ENCODE measurements around the gene RPS6KC1. TPM values are rescaled to one million over a fixed set of nuclear protein-coding genes. Genes with fewer than 3 reads are reported as not detected.
"Not testable (repeated sequence)": the region's sequence is repeated elsewhere in the genome, so short reads cannot be mapped to it uniquely, and the experiment has no call there.

The RPS6KC1 gene
- total RNA-seq, 2 donors from 2014 or later: 20.2 to 23.5 TPM

DNA sequence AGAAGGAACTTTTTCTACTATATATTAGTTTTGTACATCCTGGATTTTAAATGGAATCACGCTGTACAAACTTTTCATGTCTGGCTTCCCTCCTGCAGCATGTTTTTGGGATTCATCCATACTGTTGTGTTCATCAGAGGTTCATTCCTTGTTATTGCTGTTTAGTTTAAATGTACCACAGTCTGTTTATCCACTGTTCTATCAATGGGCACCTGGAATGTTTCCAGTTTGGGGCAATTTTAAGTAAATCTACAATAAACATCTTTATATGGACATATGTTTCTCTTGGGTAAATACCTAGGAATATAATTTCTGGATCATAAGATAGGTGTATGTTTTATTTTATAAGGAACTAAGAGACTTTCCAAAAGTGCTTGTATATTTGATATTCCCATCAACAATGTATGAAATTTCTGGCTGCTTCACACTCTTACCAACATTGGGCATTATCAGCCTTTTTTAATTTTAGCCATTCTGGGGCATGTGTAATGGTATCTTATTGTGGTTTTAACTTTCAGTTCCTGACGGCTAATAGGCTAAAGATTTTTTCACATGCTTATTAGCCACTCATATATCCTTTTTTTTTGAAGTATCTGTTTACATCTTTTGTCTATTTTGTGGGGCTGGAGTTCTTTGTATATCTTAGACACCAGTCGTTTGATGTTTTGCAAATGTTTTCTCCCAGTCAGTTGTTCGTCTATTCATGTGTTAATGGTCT, 48.8 kb downstream of the RPS6KC1 start:
- intact Hi-C loops (cut with DNase I): no loop called here
- DNase-seq (ENCODE audit: low spot score): no peak

GRCh38 chr1:213100565-213100964, 49.5 kb downstream of the RPS6KC1 start:
- DNase-seq (ENCODE audit: low spot score); intact Hi-C loops (cut with DNase I): not testable (repeated sequence)

- DNase-seq (ENCODE audit: low spot score): no peak
- intact Hi-C loops (cut with DNase I): no loop called here
Measured at GRCh38 chr1:213103377-213104306, 52.6 kb downstream of the RPS6KC1 start.

DNA sequence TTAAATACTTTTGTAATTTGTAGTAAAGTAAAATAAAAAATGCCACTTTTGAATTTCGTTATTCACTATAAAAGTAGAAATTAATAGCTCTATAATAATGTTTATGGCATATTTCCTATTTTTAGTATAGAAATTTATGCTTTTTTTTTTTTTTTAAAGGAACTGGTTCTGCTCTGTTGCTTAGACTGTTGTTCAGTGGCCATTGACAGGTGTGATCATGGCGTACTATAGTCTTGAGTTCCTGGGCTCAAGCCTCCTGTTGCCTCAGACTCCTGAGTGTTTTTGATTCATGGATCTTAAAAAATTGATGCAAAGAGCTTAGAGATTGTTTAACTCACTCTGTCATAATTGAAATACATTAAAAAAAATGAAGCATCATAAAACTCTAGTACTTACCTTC, 53.6 kb downstream of the RPS6KC1 start:
- intact Hi-C loops (cut with DNase I): no loop called here
- no peak for DNase-seq (ENCODE audit: low spot score)

- intact Hi-C loops (cut with DNase I): no loop called here
- no peak for DNase-seq (ENCODE audit: low spot score)
Measured at GRCh38 chr1:213106298-213106697, 55.3 kb downstream of the RPS6KC1 start.

GRCh38 chr1:213107613-213108012, 56.6 kb downstream of the RPS6KC1 start:
- DNase-seq (ENCODE audit: low spot score): no peak
- intact Hi-C loops (cut with DNase I): no loop called here

- intact Hi-C loops (cut with DNase I): no loop called here
Measured at GRCh38 chr1:213110349-213111300, 59.6 kb downstream of the RPS6KC1 start.

DNA sequence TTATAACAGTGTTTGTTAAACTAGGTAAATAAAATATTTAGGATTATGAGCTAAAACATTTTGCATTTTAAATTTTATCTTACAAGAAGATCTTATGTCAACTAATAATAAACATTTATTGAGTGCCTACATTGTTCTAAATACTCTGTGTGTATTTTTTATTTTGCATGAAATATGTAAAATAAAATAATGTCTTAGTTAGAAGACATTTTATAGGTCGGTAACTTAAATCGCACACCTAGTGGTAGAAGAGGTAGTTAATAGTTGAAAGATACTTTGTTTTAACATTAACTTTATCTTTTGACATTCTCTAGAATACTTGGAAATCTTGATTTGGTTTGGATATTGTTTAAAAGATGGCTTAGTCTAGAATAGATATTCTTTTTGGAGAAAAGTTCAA, 60.5 kb downstream of the RPS6KC1 start:
- no peak for DNase-seq (ENCODE audit: low spot score)
- intact Hi-C loops (cut with DNase I): no loop called here

More at GRCh38 chr1:213110349-213111300, 59.6 kb downstream of the RPS6KC1 start:
- no peak for DNase-seq (ENCODE audit: low spot score)

GRCh38 chr1:213112723-213113122, 61.7 kb downstream of the RPS6KC1 start:
- intact Hi-C loops (cut with DNase I); DNase-seq (ENCODE audit: low spot score): not testable (repeated sequence)

DNA sequence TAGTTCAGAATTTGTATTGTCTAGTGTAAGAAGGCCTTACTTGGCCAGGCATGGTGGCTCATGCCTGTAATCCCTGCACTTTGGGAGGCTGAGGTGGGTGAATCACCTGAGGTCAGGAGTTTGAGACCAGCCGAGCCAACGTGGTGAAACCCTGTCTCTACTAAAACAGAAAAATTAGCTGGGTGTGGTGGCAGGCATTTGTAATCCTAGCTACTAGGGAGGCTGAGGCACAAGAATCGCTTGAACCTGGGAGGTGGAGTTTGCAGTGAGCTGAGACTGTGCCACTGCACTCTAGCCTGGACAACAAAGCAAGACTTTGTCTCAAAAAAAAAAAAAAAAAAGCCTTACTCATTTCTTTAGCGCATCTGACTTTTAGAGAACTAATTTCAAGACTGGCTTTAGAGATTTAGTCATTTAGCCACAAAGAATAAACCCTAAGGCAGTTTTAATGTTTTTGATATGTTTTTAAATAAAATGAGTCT, 66.7 kb downstream of the RPS6KC1 start:
- DNase-seq (ENCODE audit: low spot score); intact Hi-C loops (cut with DNase I): not testable (repeated sequence)

DNA sequence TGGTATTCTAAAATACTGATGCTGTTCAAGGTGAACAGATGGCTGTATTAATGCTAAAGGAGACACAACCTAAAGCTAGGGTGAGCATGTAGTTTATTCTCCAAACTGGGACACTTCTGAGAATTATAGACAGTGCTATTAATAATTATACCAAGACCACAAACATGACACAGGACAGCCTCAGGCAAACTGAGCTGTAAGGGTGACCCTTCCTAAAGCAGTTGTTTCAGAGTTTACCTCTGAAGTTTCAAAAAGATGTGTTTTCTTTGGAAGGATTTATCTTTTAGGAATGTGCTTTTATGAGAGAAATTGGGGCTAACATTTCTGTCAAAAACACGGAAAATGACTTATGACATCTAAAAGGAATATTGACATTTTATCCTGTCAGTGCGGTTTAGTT, 68.8 kb downstream of the RPS6KC1 start:
- intact Hi-C loops (cut with DNase I): no loop called here
- DNase-seq (ENCODE audit: low spot score): no peak

DNA sequence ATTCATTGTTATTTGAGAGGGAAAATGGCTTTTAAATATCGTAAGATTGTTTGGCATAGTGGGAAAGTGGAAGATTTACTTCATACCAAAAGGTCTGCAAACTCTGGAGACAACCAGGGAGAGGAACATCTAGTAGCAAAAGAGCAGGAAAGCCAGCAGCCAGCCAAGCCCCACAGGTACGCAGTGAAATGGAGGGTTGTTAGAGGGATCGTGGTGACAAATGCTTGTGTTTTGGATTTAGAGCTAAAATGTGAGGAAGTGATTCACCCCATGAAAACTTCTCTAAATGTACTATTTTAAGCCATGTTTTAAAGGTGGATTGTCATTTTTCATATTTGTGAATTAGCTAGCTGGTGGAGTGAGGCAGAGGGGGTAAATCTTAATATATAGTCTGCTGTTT, 69.3 kb downstream of the RPS6KC1 start:
- intact Hi-C loops (cut with DNase I): no loop called here
- DNase-seq (ENCODE audit: low spot score): no peak

DNA sequence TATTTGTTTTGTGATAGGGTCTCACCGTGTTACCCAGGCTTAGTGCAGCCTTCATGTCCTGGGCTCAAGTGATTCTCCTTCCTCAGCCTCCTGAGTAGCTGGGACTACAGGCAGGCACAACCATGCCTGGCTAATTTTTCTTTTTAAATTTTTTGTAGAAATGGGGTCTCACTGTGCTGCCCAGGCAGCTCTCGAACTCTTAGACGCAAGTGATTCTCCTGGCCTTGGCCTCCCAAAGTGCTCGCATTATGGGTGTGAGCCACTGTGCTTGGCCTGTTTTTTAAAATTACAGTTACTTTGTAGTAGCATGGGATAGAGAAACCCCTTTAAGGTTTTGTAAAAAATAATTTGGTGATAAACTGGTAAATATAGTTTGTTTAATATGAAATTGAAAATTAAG, 69.9 kb downstream of the RPS6KC1 start:
- intact Hi-C loops (cut with DNase I): no loop called here
- no peak for DNase-seq (ENCODE audit: low spot score)

DNA sequence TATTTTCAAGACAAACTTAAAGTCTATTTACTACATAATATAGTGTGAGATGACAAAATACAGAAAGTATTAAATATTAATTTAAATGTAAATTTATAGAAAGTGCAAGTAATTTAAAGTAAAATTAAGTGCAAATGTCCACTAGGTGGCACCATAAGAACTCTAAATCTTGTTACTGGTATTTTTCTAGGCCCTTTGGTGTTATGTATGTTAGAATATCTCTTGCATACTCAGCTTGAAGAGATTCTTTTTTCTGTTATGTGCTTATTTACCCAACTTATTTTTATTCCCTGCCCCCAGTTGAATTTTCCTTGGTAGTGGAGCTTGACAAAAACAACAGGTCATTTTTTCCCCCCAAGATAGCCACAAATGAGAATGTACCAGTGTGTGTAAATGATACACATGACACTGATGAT, 71.5 kb downstream of the RPS6KC1 start:
- intact Hi-C loops (cut with DNase I): no loop called here
- no peak for DNase-seq (ENCODE audit: low spot score)

DNA sequence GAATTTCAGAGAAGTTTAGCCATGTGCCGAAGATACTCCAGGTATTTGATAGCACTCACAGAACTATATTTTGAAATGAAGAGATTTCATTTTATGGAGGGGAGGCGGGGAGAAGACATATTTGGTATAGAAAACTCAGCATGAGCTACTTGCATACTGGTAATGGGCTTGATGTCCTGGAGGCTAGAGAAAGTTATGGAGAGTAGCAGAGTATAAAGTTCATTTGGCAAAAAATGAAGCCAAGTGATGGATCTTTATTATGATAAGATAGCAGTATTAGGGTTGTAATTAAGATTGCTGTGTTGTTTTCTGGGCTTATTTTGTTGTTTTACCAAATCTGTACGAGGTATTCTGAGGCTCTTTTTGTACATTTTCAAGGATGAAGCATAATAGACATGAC, 72.0 kb downstream of the RPS6KC1 start:
- DNase-seq (ENCODE audit: low spot score): no peak
- intact Hi-C loops (cut with DNase I): no loop called here

GRCh38 chr1:213123536-213123935, 72.5 kb downstream of the RPS6KC1 start:
- intact Hi-C loops (cut with DNase I): no loop called here

GRCh38 chr1:213124590-213124989, 73.5 kb downstream of the RPS6KC1 start:
- intact Hi-C loops (cut with DNase I): no loop called here

More at GRCh38 chr1:213123536-213123935, 72.5 kb downstream of the RPS6KC1 start:
- DNase-seq (ENCODE audit: low spot score): no peak

GRCh38 chr1:213125643-213126042, 74.6 kb downstream of the RPS6KC1 start:
- DNase-seq (ENCODE audit: low spot score): no peak
- intact Hi-C loops (cut with DNase I): no loop called here

More at GRCh38 chr1:213124590-213124989, 73.5 kb downstream of the RPS6KC1 start:
- DNase-seq (ENCODE audit: low spot score): no peak

DNA sequence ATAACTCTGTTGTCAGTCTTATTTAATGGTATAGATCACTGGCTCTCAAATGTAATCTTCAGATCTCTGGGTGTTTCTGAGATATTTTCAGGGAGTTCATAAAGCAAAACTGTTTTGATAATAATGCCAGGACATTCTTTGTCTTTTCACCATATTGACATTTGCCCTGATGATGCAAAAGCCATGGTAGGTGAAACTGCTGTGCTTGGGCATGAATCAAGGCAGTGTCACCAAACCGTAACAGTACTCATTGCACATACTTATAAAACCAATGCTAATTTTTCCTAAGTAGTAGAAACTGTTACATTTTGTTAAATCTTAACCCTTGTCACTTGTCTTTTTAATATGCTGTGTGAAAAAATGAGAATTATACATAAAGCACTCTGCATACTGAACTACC, 76.0 kb downstream of the RPS6KC1 start:
- DNase-seq (ENCODE audit: low spot score): no peak
- intact Hi-C loops (cut with DNase I): no loop called here
